Prostate gland (tissue), 2 donors: ENCODE measurements around the gene LORICRIN. TPM values are rescaled to one million over a fixed set of nuclear protein-coding genes. Genes with fewer than 3 reads are reported as not detected.

Experiments used
- DNase-seq: peaks from one replicate; pipeline ENCODE4 v3.0.0-alpha.2; 2019; ENCODE audit warnings: low spot score
- H3K27ac ChIP-seq, 2 donors: fragments of 200-600 bp; sonication (generic); 2 replicates each; pipeline ENCODE4 v1.5.1; 2017 to 2019
- H3K27me3 ChIP-seq: fragments of 200-600 bp; sonication (generic); replicated peaks from 2 replicates; pipeline ENCODE4 v1.5.1; 2019; ENCODE audit not compliant: insufficient read depth
- H3K36me3 ChIP-seq, 2 donors: fragments of 200-600 bp; sonication (generic); 1 replicate in 1 of 2; 2 replicates in 1 of 2; pipeline versions ENCODE4 v1.5.1 to v1.8.1; 2017 to 2019
- H3K4me1 ChIP-seq: fragments of 200-600 bp; sonication (generic); replicated peaks from 2 replicates; pipeline ENCODE4 v1.5.1; 2019
- H3K4me3 ChIP-seq, 2 donors: fragments of 200-600 bp; sonication (generic); 2 replicates each; pipeline ENCODE4 v1.5.1; 2017 to 2019
- H3K9me3 ChIP-seq: fragments of 200-600 bp; sonication (generic); 2 replicates; pipeline ENCODE4 v1.5.1; 2017
- POLR2A ChIP-seq: fragments of 450-650 bp; IDR thresholded peaks from one replicate; pipeline ENCODE4 v1.6.1; 2016; ENCODE audit warnings: antibody characterized with exemption, mild to moderate bottlenecking
- POLR2AphosphoS5 ChIP-seq: sonication (generic); formaldehyde crosslinking; IDR thresholded peaks from one replicate; pipeline ENCODE4 v1.6.1; 2017; ENCODE audit warnings: antibody characterized with exemption
- WGBS: methylation state at CpG from one replicate; pipeline ENCODE4 v1.1.5; 2018; 5-methylcytosine and 5-hydroxymethylcytosine counted together
- intact Hi-C: fragments of 100-400 bp; cut with DNase I; formaldehyde crosslinking; loops from one replicate; pipeline ENCODE4 v1.14.2; 2022
- total RNA-seq, 2 donors: library from RNA; depleted of rRNA; stranded (reverse); fragments of >200 nt; gene quantifications; one replicate each; pipeline ENCODE4 v1.1.0, GENCODE V29; 2016
- TF ChIP-seq, protein P1 (sequence below), 4 experiments: fragments of 200-600 bp in 2 of 4; fragments of 450-650 bp in 2 of 4; sonication (generic) in 2 of 4; IDR thresholded peaks; 1 replicate in 3 of 4; 2 replicates in 1 of 4; pipeline ENCODE4 v1.5.1; 2016 to 2019; ENCODE audit warnings: antibody characterized with exemption in 4 of 4, mild to moderate bottlenecking in 2 of 4, moderate library complexity in 2 of 4

Gene LORICRIN
- total RNA-seq, 2 donors from 2014 or later, result 0.45 TPM; not detected in 1

DNA sequence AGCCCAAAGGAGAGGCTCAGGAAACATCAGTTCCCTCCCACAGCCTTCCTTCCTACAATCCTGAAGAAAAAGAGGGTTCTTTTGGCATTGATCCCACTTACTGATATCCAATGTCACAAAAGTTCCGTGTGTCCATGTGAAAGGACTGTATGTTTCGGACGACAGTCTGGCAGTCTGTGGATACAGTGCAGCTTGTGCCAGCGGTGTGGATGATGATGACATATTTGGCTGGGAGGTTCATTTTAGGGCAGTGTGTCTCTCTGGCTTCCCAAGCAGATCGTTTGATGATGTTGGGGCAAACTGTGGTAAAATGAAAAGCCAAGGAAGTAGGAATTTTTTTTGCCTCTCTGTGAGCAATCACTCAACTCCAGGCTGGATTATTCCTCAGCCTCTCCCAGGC is 42.8 kb downstream of the LORICRIN start:
- no peak for DNase-seq
- Histone ChIP-seq H3K9me3 (no peaks in the 10 kb centered on the region), H3K27ac (no peak overlapping the region), H3K27me3 (no peaks in the 10 kb centered on the region), H3K4me3 (no peak overlapping the region), H3K36me3 (no peaks in the 10 kb centered on the region), H3K4me1 (no peaks in the 10 kb centered on the region)
- 54% methylated on average over 5 of the region's 5 CpGs for WGBS
- TF ChIP-seq, protein P1, sequence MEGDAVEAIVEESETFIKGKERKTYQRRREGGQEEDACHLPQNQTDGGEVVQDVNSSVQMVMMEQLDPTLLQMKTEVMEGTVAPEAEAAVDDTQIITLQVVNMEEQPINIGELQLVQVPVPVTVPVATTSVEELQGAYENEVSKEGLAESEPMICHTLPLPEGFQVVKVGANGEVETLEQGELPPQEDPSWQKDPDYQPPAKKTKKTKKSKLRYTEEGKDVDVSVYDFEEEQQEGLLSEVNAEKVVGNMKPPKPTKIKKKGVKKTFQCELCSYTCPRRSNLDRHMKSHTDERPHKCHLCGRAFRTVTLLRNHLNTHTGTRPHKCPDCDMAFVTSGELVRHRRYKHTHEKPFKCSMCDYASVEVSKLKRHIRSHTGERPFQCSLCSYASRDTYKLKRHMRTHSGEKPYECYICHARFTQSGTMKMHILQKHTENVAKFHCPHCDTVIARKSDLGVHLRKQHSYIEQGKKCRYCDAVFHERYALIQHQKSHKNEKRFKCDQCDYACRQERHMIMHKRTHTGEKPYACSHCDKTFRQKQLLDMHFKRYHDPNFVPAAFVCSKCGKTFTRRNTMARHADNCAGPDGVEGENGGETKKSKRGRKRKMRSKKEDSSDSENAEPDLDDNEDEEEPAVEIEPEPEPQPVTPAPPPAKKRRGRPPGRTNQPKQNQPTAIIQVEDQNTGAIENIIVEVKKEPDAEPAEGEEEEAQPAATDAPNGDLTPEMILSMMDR (IDR thresholded peaks at IDR 0.05), result no peak
- TF ChIP-seq POLR2AphosphoS5 (no peak), POLR2A (no peak)
- intact Hi-C loops, result no loop called here

DNA sequence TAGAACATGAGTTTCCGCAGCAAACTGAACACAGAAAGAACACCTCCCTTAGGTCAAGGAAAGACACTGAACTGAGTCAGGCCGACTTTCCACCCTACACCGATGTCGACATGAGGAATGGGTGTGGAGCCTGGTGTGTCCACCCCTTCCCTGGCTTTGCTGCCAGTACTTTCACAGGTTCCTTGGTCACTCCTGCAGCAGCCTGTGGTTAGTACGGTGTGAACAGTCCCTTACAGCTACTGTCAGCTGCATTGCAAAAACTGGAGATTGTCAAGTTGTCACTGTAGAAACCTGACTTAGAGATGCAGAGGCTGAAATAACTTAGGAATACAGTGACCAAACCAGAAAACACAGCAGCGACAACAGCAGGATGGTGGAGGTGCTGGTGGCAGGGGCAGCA is 46.2 kb downstream of the LORICRIN start:
- Histone ChIP-seq H3K4me1 (no peaks in the 10 kb centered on the region), H3K36me3 (no peaks in the 10 kb centered on the region), H3K9me3 (no peaks in the 10 kb centered on the region), H3K27me3 (no peaks in the 10 kb centered on the region), H3K27ac (no peak overlapping the region), H3K4me3 (no peak overlapping the region)
- 89% methylated on average over 6 of the region's 6 CpGs for WGBS
- intact Hi-C loops, result no loop called here
- TF ChIP-seq POLR2AphosphoS5 (no peak), POLR2A (no peak)
- TF ChIP-seq, protein P1 (IDR thresholded peaks at IDR 0.05), result no peak
- DNase-seq, result no peak

DNA sequence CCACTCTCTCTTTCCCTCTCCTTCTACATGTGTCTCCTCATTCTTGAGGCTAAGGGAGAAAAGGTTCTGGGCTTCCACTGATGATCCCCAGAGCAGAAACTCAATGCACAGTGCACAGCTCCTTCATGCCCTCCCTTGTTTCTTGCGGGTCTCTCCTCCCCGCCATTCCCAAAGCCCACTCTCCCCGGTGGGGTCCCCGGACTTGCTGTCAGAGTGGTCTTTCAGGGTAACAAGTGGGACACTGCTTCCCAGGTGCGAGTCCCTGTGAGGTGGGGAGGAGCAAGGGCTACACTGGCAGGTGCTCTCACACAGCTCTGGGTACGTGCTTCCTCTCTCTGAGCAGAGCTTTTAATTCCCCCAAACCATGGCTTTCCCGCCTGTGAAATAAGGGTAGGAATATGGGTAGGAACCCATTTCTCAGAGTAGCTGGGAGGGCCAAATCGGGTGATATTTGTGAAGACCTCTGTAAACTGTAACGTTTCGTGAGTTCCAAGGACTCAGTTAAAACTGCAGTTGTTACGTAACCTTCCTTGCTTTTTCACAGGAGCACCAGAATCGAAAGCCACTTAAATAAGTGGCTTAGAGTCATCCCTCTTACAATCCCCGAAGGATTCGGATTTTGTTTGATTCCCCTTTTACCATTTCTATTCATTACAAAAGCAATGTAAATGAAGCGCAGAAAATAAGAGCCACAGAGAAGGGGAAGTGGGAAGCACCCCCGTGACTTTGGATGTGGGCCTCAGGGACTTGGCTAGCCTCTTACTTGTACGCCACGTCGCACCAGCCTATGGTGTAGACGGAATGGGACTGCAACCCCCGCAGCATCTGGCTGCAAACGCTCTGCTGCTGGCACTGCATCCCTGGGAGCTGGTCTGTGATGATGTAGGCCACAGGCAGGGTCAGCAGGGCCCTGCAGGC is 47.1 kb downstream of the LORICRIN start:
- H3K4me1 ChIP-seq, result no peaks in the 10 kb centered on the region
- WGBS, result 87% methylated on average over 22 of the region's 22 CpGs
- no peak for DNase-seq

DNA sequence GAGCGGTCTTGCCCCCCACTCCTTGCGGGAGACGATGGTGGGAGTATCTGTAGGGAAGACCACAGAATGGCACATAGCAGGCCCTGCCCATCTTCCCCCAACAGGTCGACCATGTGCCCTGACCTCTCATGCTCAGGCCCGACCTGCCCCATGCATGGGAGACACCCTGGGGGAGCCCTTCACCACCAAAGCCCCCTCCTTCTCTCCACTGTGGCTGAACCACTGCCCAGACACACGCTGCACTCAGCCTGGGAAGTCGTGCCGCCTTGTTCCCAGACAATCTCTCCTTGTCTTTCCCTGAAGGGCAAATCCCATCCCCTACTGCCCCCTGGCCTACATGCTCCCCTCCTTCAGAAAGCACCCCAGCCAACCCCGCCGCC is 47.7 kb downstream of the LORICRIN start:
- no peak for DNase-seq
- Histone ChIP-seq H3K4me1 (no peaks in the 10 kb centered on the region), H3K27me3 (no peaks in the 10 kb centered on the region), H3K4me3 (no peak overlapping the region), H3K27ac (no peak overlapping the region), H3K36me3 (no peaks in the 10 kb centered on the region), H3K9me3 (no peaks in the 10 kb centered on the region)
- TF ChIP-seq POLR2AphosphoS5 (no peak), POLR2A (no peak)
- TF ChIP-seq, protein P1 (IDR thresholded peaks at IDR 0.05), result no peak
- 89% methylated on average over 10 of the region's 10 CpGs for WGBS
- intact Hi-C loops, result no loop called here

More for the DNA sequence above, 47.1 kb downstream of the LORICRIN start:
- Histone ChIP-seq H3K27me3 (no peaks in the 10 kb centered on the region), H3K27ac (no peak overlapping the region), H3K9me3 (no peaks in the 10 kb centered on the region), H3K36me3 (no peaks in the 10 kb centered on the region), H3K4me3 (no peak overlapping the region)
- intact Hi-C loops, result no loop called here
- TF ChIP-seq, protein P1 (IDR thresholded peaks at IDR 0.05), result no peak
- TF ChIP-seq POLR2AphosphoS5 (no peak), POLR2A (no peak)

DNA sequence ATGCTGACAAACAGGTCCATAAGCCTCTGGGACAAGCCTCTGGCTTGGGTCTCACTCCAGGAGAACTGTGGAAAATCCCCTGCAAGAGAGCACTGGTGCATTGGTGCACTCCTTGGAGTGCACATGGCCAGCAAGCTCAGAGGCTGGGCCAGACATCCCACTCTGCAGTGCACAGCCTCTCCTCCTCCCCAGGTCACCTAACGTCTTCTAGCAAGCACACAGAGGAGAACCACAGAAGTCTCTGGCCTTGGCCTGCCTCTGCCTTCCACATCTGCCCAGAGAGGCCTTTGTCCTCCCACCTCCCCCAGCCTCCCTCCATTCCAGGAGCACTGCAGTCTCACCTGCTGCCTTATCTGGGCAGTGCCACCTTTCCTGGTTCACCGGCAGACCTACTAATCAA is 49.1 kb downstream of the LORICRIN start:
- Histone ChIP-seq H3K27me3 (no peaks in the 10 kb centered on the region), H3K27ac (no peak overlapping the region), H3K4me3 (no peak overlapping the region), H3K4me1 (no peaks in the 10 kb centered on the region), H3K9me3 (no peaks in the 10 kb centered on the region), H3K36me3 (no peaks in the 10 kb centered on the region)
- 97% methylated on average over 2 of the region's 2 CpGs for WGBS
- intact Hi-C loops, result no loop called here
- DNase-seq, result no peak
- TF ChIP-seq, protein P1 (IDR thresholded peaks at IDR 0.05), result no peak
- TF ChIP-seq POLR2AphosphoS5 (no peak), POLR2A (no peak)
